GM18507 (cell line): ENCODE data around the gene PEPD.
A peak's percentile ranks its signal among the peaks of the same experiment; 100 is the strongest.

Experiments used
- DNase-seq: peaks from one replicate; pipeline ENCODE4 v3.0.0; 2011; ENCODE audit warnings: low read depth; ENCODE audit not compliant: insufficient read length; ENCODE audit errors: extremely low spot score
- FAIRE-seq: peaks from 2 replicates; lab custom pipeline; 2011; peaks lifted over from hg19 to GRCh38; lab: Jason Lieb, UNC

The PEPD gene

GRCh38 chr19:33381101-33381500, 140.5 kb downstream of the PEPD start:
- FAIRE-seq, result no peak
- DNase-seq, result no peak

- no peak for DNase-seq
- FAIRE-seq, result no peak
Observed at GRCh38 chr19:33379151-33379829, 142.3 kb downstream of the PEPD start.

- FAIRE-seq (no peak), DNase-seq (no peak)
Observed at GRCh38 chr19:33377586-33378475, 143.8 kb downstream of the PEPD start.

- FAIRE-seq, result no peak
- no peak for DNase-seq
Observed at GRCh38 chr19:33376941-33377557, 144.5 kb downstream of the PEPD start.

- no peak for FAIRE-seq
- DNase-seq, result no peak
Observed at GRCh38 chr19:33376423-33376822, 145.2 kb downstream of the PEPD start.

- FAIRE-seq, result no peak
- DNase-seq, result no peak
Observed at GRCh38 chr19:33375837-33376159, 145.8 kb downstream of the PEPD start.

- DNase-seq (no peak), FAIRE-seq (no peak)
Observed at GRCh38 chr19:33375156-33375836, 146.3 kb downstream of the PEPD start.

- FAIRE-seq (peak; percentile 12), DNase-seq (no peak)
Observed at GRCh38 chr19:33374236-33374714, 147.3 kb downstream of the PEPD start.

- DNase-seq (peak; percentile 92), FAIRE-seq (peak; percentile 72)
Observed at GRCh38 chr19:33373453-33374235, 147.9 kb downstream of the PEPD start, which contains the start of gene CEBPG. TSS of gene CEBPG (plus strand) at chr19:33373709. CDS start at chr19:33379240, 5,531 bp downstream.

GRCh38 chr19:33370783-33371182, 150.8 kb downstream of the PEPD start:
- FAIRE-seq (no peak), DNase-seq (no peak)

GRCh38 chr19:33368074-33368864, 153.3 kb downstream of the PEPD start:
- no peak for FAIRE-seq
- no peak for DNase-seq

- FAIRE-seq, result no peak
Observed at GRCh38 chr19:33366897-33367296, 154.7 kb downstream of the PEPD start.

GRCh38 chr19:33366127-33366526, 155.5 kb downstream of the PEPD start:
- FAIRE-seq (no peak), DNase-seq (no peak)

More at GRCh38 chr19:33366897-33367296, 154.7 kb downstream of the PEPD start:
- no peak for DNase-seq

- no peak for FAIRE-seq
- no peak for DNase-seq
Observed at GRCh38 chr19:33365691-33366090, 155.9 kb downstream of the PEPD start.

GRCh38 chr19:33363476-33363875, 158.1 kb downstream of the PEPD start:
- no peak for FAIRE-seq
- no peak for DNase-seq

GRCh38 chr19:33362508-33363228, 158.9 kb downstream of the PEPD start:
- no peak for FAIRE-seq
- no peak for DNase-seq

GRCh38 chr19:33359581-33359980, 162.0 kb downstream of the PEPD start:
- FAIRE-seq, result no peak

GRCh38 chr19:33358408-33358807, 163.2 kb downstream of the PEPD start:
- FAIRE-seq, result no peak
- DNase-seq, result no peak

More at GRCh38 chr19:33359581-33359980, 162.0 kb downstream of the PEPD start:
- DNase-seq, result no peak
